Left ventricle myocardium superior (tissue), 1 donor: ENCODE data around the gene YPEL2. TPM values are rescaled to one million over a fixed set of nuclear protein-coding genes. Genes with fewer than 3 reads are reported as not detected.

Experiments
- ATAC-seq: fragments of 200-7000 bp; cut with Tn5 transposase; one replicate; pipeline ENCODE4 v1.9.1; 2020; ENCODE audit warnings: mild to moderate bottlenecking, moderate library complexity
- DNase-seq: peaks from one replicate; pipeline ENCODE4 v3.0.0-alpha.2; 2020
- intact Hi-C: fragments of 100-400 bp; cut with micrococcal nuclease; formaldehyde crosslinking; loops from one replicate; pipeline ENCODE4 v1.11.0; 2022
- total RNA-seq: library from RNA; stranded (reverse); fragmentation: NEBNext Ultra II Directional; extraction: Animal tissue kit (Norgen Biotek cat#: 25700); gene quantifications from one replicate; pipeline ENCODE4 v1.2.1, GENCODE V29; 2021
- donor health status: DM: no; HTN: yes; CAD: no; lungs with severe emphysema.

Gene YPEL2
- total RNA-seq, 1 donor from 2014 or later: 38.9 TPM

DNA sequence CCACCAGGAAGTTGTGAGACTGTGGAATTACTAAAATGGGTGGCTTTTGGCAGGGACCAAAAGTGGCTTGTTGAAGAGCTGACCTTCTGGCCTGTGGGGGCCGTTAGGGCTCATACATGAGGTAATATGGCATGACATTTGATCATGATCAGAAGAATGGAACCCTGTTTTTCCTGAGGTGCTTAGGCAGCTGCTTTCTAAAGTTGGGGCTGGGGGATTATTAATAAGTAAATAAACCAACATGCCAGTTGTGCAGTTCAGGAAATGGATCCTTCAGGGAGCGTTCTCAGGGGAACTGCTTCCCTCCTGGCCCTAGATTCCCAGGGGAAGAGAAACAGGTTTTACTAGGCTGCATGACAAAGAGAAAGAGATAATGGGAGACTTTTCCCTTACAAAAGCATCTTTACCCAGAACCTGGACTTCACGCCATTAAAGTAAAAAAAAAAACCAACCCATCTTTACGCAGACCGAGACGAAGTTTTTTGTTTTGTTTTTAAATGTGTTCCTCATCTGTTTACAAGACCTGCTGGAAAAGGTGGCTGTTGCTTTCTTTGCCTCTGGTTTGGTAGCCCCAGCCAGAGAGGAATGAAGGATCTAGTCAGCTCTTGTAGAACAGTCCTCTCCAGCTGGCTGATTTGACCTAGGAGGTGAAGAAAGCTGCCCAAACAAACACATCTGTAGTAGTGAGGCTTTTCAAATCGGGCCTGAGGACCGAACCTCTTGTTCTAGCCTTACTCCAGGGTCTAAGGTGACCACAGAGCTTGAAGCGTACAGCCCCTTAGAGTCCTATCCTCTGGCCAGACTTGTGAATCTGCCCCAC lies 22.7 kb downstream of the YPEL2 start:
- intact Hi-C loops: no loop called here

DNA sequence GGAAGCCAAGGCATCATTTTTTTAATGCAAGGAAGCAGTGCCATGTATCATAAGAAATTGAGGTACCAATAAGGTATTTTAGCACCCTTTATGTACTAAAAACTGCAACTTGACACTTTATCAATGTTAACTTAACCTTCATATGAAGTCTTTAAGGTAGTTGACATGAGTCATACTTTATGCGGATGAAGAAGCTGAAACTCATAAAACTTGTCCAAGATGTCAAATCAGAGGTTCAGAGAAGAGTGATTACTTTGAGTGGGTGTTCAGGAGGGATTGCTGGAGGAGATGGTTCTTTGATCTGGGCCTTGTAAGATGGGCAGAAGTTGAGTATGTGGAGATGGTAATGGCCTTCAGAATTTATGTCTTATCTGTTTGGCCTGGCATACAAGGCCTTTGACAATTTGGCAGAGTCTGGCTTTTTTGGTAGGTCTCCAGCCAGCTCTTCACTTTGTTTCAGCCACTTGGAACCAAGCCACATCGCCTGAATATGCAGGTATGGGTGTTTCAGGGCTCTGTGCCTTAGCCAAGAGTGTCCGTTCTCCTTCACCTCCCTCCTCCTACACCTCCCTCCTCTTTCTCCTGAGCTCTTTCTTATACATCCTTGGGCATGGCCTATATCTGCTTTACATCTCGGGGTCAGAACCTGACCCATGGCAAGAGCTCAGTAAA lies 23.7 kb downstream of the YPEL2 start:
- DNase-seq: no peak
- ATAC-seq: peak; percentile 28

More for the DNA sequence above, 22.7 kb downstream of the YPEL2 start:
- ATAC-seq (peak; percentile 21), DNase-seq (no peak)

GRCh38 chr17:59355702-59356325 lies 24.4 kb downstream of the YPEL2 start:
- ATAC-seq (peak; percentile 56), DNase-seq (no peak)
- intact Hi-C loops: no loop called here

More for the DNA sequence above, 23.7 kb downstream of the YPEL2 start:
- intact Hi-C loops: no loop called here

- ATAC-seq: no peak
- no peak for DNase-seq
- intact Hi-C loops: no loop called here
Measured at GRCh38 chr17:59356543-59357218, 25.2 kb downstream of the YPEL2 start.

GRCh38 chr17:59357219-59357697 lies 25.8 kb downstream of the YPEL2 start:
- ATAC-seq: no peak
- DNase-seq: no peak
- intact Hi-C loops: no loop called here

DNA sequence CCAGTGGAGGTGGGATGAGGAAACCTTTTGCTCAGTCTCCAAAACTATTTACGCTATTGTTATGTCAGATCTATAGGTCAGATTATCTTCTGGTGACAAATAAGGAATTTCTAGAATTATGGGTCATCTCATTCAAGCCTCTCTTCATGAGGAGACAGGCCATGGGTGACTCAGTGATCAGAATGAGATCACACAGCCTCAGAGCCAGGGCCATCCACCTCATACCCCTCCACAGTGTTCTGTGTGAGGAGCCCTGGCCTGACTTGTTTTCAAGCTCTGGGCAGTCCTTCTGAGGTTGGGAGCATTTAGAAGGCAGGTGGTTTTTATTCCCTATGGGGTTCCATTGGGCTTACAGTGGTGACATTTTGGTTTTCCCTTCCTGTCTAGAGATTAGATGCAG lies 26.5 kb downstream of the YPEL2 start:
- no peak for DNase-seq
- ATAC-seq: peak; percentile 24
- intact Hi-C loops: no loop called here

GRCh38 chr17:59361386-59361785 lies 29.9 kb downstream of the YPEL2 start:
- intact Hi-C loops: no loop called here
- ATAC-seq: no peak
- no peak for DNase-seq

DNA sequence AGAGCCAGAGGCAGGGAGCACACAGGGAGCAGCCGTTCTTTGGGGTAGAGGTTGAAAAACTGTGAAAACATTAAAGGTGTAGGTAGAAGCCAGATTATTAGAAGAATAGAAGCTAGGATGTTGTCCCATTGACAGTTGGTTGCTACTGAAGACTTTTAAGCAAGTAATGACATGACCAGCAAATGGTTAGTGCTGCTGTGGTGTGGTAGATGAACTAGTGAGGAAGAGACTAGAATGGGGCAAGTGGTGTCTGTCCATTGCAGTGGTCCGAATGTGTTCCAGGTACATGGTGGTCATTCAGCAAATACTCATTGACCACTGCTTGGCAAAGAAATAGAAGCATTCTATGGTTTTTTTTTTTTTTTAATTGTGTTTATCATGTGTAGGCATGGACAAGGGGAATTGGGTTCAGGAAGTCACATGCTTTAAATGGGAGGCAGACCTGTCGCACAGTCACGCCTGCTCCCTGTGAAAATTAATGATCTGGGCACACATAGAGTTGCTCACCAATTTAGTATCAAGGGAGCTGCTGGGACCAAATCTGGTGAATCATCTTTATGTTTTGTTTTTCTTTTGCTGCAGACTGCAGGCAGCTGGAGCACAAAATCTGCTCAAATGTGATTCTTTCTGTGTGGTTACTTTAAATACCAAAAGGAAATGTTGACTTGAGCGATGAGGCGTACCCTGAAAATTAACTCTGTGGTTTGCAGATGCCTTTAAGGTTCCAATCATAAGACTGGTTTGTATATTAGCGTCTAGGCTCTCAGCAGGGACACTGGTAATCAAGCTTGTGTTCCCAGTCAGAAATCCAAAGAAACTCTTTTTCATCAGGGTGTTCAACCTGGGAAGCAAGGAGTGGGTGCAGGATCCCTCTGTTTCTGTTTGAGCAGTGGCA lies 30.7 kb downstream of the YPEL2 start:
- ATAC-seq: no peak
- no peak for DNase-seq
- intact Hi-C loops: no loop called here

DNA sequence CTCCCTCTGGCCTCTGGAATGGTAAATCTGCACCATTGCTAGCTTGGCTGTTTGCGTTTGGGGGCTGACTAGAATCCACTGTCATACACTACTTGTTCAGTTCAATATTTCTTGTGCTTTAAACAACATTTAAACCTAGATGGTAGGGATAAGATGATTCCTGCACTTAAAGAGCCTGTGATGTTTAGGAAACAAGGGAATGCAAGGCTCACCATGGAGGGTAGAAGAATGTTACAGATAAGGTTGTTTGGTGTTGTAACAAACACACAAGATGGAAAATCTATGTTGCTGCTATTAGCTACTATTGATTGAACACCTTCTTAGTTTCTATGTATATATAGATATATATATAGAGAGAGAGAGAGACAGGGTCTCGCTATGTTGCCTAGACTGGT lies 31.4 kb downstream of the YPEL2 start:
- intact Hi-C loops: no loop called here
- DNase-seq (no peak), ATAC-seq (no peak)

DNA sequence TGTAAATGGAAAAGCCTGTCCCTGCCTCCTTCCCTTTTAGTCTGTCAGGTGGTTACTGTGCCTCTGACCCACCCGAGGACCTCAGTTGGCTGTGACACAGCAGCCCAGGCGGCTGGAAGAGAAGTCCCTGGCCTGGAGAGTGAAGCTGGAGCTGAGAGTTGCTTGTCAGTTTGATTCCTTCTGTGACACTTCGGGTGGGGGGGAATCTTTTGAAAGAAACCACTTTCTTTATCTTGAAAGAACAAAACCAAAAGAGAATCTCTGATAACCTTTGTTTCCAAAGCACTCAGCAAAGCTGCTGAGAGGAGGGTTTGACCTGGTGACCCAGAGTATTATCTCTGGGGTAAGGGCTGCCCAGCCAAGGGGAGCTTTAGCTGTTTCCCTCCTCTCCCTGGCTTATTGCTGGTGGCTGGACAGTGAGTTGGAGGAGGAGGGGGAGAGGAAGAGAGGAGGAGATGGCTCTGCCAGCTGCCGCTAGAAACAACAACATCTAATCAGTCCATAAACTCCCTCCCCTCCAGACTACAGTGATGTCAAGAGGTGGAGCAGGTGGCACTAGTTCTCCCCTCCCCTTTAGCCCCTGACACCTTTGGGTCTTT lies 34.0 kb downstream of the YPEL2 start:
- ATAC-seq (peak; percentile 27), DNase-seq (no peak)

DNA sequence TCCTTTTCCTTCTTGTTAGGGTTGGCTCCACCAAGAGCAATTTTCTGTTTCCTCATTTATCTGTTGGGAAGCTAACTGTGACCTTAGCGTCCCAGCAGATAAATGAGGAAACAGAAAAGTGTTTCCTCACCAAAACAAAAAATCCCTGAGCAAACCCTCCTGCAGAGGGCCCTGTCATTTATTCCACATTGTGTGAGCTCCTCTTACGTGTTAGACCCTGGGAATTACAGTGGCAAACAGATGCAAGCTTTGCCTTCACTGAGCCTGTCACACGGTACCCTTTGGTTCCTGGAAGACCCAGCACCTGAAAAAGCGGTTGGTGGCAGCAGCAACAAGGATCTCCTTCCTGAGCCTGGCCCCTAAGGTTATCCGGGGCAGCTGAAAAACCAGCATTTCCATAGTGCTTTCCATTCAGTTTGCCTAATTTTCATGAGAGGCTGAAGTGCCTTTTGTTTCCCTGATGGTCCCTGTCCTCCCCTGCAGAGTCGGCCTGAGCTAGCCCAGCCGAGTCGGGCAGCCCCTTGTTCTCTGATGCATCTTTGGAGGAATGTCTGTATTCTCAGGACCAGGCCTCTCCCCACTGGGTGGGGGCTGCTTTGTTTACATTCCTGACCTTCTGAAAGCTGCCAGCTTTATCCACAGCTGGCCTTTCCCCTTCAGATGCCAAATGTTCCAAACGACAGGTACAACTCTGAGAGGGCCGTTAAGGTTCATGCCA lies 34.7 kb downstream of the YPEL2 start:
- no peak for DNase-seq
- ATAC-seq: peak; percentile 10
- intact Hi-C loops: loop anchor here (5.0 kb wide), 1 partner anchor 34 kb away; the partner anchor contains the start of gene YPEL2

More for the DNA sequence above, 34.0 kb downstream of the YPEL2 start:
- intact Hi-C loops: loop anchor here (5.0 kb wide), 1 partner anchor 33 kb away; the partner anchor contains the start of gene YPEL2

DNA sequence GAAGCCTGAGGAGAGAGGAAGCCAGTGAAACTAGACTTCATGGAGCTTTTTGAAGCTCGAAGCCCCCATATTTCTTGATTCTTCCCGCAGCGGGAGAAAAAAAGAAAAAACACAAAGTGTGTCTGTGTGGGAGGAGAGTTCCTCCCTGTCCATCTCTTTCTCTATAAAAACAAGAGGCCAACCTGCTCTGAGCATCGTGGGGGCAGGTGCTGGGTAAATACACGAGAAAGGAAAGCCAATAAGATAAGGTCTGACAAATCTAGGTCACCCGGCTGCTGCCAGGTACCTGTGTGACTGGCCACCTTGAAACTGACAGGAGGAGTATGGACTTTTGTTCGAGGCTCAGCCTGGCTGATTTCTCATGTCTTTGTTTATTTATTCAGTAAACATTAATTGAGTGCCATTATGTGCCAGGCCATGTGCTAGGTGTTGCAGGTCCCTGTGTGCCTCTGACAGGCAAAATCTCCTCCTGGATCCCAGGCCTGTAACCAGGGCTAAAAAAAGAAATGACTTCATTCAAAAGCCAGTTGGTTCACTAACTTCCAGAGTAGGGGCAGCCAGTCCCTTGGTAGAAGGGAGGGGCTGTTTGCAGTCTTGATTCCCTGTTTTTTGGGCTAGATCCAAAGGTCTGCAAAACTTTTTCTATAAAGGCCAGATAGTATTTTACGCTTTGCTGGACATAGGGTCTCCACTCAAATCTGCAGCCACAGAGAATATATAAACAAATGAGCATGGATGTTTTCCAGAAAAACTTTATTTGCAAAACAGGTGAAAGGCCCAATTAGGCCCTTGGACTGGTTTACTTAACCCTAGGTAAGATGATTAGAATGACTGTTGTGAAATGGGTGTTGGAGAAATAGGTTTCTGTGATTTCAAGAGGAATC lies 35.6 kb downstream of the YPEL2 start:
- intact Hi-C loops: loop anchor here (5.0 kb wide), 1 partner anchor 35 kb away; the partner anchor contains the start of gene YPEL2
- peak; percentile 47 for DNase-seq
- ATAC-seq: peak; percentile 80

DNA sequence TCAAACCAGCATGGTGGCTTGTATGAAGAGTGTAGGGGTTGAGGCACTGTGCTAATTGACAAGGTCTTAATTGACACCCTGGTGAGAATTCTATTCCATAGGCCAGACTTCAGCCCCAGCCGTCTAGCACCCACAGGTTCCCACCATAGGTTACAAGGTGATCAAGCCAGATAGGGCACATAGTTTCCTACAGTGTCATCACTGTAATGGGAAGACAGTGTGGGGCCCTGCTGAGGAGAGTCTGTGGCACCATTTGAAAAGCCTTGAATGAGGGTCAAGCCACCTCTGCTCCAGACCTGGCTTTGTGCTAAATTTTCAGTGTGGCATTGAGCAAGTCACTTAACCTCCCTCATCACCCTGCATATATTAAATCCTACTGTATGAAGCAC lies 36.2 kb downstream of the YPEL2 start:
- intact Hi-C loops: loop anchor here (5.0 kb wide), 1 partner anchor 35 kb away; the partner anchor contains the start of gene YPEL2
- ATAC-seq: no peak

DNA sequence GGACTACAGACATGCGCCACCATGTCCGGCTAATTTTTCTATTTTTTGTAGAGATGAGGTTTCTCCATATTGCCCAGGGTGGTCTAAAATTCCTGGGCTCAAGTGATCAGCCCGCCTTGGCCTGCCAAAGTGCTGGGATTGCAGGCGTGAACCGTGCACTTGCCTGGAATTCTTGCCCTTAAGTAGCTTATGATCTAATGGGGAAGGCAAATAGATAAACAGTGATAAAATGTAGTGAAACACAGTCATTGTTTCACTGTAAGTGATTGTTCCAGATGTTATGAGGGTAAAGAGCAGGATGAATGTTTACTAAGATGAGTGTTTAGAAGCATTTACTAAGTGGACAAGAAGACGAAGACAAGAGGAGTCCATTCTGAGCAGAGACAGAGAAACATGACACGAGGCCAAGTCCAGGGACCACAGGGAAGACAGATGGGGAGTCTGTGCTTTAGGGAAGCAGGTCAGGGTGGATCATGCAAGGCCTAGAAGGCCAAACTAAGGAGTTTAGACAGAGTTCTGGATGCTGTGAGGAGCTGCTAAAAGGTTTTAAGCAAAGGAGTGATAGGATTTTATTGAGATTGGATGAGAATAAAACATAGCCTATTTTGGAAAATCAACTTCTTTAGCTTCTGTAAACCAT lies 36.9 kb downstream of the YPEL2 start:
- DNase-seq (no peak), ATAC-seq (no peak)
- intact Hi-C loops: loop anchor here (5.0 kb wide), 1 partner anchor 36 kb away; the partner anchor contains the start of gene YPEL2

More for the DNA sequence above, 36.2 kb downstream of the YPEL2 start:
- DNase-seq: no peak
